Anterior cingulate cortex (tissue), 58 donors: ENCODE data around the gene CCDC57.
A peak's percentile ranks its signal among the peaks of the same experiment; 100 is the strongest.
"Not testable (repeated sequence)": the region's sequence is repeated elsewhere in the genome, so short reads cannot be mapped to it uniquely, and the experiment has no call there.

Experiments used
- DNase-seq, 58 donors: peaks; one replicate each; lab custom pipeline; 2025; lab: John Stamatoyannopoulos, UW

CCDC57 gene

DNA sequence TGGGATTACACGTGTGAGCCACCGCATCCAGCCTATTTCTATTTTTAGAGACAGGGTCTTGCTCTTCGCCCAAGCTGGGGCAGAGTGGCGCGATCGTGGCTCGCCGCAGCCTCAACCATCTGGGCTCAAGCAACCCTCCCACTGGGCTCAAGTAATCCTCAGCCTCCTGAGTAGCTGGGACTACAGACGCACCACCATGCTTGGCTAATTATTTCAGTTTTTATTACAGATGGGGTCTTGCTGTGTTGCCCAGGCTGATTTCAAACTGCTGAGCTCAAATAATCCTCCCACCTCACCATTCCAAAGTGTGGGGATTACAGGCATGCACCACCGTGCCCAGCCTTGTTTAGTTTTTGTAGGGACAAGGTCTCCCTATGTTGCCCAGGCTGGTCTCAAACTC is 53.8 kb downstream of the CCDC57 start:
- DNase-seq: no peak

DNA sequence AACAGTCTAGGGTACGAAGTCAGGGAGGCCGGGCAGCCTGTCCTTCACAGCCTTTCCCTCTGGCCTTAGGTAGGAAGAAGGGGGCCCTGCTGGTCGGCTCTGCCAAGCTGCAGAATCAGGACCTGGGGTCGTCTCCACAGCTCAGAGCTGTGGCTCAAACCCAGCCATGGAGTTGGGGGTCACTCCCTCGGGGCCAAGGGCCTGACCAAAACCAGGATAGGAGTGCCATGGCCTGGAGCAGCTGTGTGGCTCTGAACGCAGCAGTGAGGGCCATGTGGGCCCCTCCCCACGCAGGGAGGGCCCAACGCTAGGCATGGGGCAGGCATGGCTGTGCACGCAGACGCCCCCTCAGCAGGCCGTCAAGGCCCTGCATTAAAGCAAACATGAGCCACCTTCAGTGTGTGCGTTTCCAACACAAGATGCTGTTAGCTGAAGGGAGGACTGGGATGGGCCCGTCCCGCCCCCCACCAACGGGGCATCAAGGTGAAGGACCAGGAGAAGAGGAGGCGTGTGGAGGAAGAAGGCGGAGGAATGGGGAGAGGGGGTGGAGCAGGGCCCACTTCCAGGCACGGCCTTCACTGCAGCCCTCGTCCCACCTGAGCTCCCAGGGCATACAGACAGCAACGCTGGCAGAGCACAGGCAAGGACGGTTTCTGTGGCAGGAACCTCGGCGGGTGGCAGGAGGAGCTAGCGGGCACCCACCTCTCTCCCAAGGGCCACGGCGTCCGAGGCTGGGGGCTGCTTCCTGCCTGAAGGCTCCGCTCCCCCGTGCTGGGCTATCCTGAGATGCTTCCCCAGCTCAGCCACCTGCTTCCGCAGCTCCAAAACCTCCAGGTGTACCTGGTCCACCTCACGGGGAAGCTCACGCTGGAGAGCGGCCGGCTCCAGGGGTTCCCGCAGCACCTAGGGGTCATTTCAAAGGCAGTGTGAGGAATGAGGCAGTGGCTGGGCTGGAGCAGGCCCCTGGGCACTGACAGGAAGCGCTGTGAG is 55.3 kb downstream of the CCDC57 start:
- DNase-seq: no peak

DNA sequence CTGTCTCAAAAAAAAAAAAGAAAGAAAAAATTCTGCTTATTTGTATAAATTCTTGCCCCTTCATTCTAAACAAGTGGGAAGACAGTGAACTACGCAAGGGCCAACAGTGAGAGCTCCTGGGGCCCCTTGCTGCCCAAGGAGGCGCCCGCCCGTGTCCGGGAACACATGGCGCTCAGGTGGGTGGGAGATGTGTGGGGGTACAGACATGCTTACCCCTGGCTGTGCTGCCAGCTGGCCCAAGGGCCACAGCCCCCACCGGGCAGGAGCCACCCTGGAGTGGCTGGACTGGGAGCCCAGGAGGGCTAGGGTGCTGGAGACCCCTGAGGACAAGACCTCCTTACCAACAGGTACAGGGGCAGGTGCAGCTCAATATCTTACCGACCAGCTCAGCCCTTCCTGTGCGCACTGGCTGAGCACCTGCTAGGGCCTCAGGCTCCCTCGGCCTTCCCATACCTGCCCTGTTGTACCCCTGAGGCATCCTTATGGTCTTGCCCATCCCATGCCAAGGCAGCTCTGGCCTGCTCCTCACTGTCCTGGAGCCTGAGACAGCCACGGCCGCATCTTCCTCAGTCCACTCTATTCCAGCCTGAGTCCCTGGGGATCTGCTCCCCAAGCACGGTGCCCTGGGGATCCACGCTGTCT is 56.2 kb downstream of the CCDC57 start:
- DNase-seq: no peak

DNA sequence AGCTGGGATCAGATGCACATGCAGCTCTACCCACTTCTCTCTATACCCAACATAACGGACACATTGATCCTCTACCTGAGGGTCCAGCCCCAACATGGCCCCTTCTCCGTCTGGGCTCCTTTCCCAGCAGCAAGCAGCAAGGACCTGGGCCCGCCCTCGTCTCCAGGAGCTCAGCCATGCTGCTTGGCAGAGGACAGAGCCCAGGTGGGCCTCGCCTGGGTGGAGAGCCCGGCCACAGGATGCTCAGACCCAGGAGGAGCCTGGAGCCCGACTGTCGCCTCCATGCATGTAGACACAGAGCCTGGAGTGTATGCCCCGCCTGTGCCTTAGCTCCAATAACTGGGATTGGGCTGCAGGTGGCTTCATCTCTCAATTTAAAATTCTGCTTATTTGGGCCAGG is 57.0 kb downstream of the CCDC57 start:
- DNase-seq: no peak

DNA sequence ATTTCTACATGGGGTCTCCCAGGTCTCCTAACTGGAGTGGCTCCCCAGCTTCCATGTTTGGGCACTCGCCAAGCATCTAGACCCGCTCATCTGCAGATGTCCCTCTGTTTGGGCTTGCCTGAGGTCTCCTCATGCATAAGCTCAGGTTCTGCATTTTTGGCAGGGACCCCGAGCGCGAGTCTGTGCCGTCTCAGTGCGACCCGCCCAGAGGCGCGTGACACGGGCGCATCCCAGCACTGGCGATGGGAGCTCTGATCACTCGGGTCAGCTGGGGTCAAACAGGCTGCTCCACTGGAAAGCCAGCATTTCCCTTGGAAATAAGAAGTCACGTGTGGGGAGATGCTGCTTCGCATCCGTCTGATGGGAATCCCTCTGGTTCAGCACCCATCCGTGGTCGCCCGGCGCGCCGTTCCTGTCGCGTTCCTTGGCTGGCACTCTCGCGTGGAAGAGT is 57.7 kb downstream of the CCDC57 start:
- DNase-seq: no peak

DNA sequence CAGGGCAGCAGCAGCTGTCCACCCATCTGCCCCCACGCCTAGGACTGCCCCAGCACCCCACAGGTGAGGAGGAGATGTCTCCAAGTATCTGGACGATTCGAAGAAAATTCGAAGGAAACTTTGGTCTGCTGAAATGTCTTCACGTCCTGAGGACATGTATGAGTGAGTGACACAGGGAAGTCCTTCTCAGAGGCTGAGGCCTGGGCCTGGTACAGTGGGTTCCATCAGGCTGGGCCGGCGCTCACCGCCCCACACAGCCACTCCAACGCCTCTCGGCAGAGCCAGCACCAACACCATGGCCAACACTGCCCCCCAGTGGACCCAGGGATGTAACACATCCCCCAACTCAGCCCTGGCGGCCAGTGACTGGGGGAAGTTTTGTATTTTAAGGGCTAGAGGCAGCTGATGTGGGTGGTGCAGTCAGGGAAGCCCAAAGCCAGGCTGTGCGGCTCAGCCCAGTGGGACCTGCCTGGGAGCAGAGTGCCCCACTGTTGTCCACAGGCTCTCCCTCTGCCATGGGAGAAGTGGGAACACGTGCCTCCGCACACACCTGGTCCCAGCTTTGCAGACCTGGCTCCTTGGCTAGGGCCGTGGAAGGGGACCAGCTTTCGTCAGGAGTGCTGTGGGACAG is 58.8 kb downstream of the CCDC57 start:
- DNase-seq: peak in 56 of 58 donors; percentile 6 to 81 (median 57)

DNA sequence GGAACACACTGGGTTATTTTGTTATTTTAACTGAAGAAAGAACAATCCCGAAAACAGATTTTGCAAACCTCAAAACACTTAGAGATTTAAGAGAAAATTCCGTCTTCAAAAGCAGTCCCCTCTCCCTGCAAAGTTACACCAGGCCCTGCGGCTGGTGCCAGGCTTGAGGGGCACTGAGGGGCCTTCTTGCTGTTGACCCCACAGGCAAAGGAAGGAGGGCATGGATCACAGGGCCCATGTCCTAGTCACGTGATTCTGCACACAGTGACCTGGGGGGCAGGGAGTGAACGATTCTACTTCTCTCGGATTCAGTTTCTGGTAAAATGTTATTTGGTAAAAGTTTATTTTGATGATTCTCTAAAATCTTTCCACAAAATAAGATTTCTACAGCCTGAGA is 59.3 kb downstream of the CCDC57 start:
- no peak for DNase-seq

DNA sequence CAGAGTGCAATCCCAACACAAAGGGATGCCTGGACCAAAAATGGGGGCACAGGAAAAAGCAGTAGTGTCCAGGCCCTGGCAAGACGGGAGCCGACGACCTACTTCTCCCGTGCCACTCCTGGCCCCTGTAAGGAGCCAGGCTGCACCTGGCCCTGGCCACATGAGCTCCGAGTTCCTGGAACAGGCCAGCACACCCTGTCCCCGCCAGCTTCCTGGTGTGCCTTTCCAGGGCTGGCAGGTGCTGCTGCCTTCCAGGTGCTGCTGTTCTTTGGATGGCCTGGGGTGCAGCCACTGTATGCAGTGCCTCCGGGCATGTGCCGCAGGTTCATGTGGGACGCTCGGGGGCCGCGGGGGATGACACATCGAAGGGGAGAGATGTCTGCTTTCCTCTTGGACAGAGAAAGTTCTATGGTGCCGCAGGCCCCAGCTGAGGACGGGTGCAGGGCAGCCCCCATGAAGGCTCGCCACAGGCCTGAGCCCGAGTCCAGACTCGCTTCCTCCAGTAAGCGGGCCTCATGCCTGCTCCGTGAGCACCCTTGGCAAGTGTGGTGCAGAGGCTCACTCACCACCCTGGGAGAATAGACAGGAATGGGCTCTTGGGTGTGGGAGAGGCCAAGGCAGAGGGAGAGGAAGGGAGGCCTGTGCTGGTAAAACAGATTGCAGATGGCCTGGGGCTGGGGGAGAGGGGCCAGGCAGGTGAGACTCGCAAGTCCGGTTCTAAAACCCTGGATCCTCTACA is 59.9 kb downstream of the CCDC57 start:
- no peak for DNase-seq

DNA sequence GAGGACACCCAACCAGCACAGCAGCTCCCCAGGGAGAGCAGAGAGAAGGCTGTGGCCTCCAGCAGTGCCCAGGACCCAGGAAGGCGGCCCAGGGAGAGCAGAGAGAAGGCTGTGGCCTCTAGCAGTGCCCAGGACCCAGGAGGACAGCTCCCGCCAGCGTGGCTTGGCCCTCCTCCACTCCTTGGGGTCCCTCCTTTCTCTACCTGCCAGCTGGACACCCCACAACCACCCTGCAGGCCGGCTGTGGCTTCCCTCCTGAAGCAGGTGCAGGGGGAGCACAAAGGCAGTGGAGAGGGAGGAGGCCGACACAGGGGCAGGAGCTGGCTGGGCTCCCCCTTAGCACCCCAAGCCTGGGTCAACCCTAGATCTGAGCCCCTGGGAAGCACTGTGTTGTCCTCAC is 60.5 kb downstream of the CCDC57 start:
- DNase-seq: no peak

DNA sequence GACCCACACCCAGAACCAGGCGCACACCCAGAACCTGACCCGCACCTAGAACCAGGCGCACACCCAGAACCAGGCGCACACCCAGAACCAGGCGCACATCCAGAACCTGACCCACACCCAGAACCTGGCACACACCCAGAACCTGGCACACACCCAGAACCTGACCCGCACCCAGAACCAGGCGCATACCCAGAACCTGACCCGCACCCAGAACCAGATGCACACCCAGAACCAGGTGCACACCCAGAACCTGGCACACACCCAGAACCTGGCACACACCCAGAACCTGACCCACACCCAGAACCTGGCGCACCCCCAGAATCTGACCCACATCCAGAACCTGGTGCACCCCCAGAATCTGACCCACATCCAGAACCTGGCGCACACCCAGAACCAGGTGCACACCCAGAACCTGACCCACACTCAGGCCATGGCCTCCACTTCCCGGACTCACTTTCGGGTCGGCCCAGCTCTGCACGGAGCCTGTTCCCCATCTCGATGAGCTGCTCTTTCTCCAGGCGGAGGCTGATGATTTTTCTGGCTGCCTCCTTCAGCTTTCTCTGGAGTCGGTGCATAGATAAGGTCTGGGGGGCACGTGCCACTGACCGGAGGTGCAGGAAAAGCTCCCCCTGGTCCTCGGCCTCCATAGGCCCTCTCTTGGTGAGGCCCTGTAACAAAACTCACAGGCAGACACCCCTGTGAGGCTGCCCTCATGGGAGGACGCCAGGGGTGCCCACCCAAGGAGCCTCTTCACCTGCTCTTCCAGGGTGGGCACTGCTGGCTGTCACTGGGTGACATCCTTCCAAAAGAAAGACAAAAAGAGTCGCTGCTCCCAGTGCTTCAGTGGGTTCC is 61.3 kb downstream of the CCDC57 start:
- peak in 2 of 58 donors; percentile 29 to 52 for DNase-seq

DNA sequence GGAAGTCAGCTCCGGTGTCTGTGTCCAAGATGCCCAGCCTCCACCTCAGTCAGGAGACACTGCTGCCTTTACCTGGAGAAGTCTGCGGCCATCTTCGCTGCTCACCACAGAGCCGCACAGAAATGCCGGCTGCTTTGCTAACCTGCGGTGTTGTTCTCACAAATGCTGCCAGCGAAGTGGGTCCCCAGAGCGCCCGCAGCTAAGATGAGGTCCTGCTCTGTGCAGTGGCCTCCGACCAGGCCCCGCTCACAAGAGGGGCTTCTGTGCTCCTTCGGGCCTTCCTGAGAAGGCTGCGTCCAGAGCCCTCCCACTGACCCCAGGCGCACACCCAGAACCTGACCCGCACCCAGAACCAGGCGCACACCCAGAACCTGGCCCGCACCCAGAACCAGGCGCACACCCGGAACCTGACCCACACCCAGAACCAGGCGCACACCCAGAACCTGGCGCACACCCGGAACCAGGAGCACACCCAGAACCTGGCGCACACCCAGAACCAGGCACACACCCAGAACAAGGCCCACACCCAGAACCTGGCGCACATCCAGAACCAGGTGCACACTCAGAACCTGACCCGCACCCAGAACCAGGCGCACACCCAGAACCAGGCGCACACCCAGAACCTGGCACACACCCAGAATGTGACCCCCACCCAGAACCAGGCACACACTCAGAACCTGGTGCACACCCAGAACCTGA is 63.1 kb downstream of the CCDC57 start:
- no peak for DNase-seq

DNA sequence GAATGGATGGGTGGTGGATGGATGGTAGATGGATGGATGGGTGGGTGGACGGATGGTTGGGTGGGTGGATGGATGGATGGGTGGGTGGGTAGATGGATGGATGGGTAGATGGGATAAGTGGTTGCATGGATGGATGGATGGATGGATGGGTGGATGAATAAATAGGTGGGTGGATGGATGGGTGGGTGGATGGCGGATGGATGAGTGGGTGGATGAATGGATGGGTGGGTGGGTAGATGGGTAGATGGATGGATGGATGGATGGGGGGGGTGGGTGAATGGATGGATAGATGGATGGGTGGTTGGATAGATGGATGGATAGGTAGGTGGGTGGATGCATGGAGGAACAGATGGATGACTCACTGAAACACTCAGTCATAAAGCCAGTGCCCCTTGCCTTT is 63.6 kb downstream of the CCDC57 start:
- no peak for DNase-seq

DNA sequence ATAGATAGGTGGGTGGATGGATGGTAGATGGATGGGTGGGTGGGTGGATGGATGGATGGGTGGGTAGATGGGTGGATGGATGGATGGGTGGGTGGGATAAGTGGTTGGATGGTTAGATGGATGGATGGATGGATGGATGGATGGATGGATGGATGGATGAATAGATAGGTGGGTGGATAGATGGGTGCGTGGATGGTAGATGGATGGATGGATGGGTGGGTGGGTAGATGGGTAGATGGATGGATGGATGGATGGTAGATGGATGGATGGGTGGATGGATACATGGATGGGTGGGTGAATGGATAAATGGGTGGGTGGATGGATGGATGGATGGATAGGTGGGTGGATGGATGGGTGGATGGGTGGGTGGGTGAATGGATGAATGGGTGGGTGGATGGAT is 64.6 kb downstream of the CCDC57 start:
- no peak for DNase-seq

DNA sequence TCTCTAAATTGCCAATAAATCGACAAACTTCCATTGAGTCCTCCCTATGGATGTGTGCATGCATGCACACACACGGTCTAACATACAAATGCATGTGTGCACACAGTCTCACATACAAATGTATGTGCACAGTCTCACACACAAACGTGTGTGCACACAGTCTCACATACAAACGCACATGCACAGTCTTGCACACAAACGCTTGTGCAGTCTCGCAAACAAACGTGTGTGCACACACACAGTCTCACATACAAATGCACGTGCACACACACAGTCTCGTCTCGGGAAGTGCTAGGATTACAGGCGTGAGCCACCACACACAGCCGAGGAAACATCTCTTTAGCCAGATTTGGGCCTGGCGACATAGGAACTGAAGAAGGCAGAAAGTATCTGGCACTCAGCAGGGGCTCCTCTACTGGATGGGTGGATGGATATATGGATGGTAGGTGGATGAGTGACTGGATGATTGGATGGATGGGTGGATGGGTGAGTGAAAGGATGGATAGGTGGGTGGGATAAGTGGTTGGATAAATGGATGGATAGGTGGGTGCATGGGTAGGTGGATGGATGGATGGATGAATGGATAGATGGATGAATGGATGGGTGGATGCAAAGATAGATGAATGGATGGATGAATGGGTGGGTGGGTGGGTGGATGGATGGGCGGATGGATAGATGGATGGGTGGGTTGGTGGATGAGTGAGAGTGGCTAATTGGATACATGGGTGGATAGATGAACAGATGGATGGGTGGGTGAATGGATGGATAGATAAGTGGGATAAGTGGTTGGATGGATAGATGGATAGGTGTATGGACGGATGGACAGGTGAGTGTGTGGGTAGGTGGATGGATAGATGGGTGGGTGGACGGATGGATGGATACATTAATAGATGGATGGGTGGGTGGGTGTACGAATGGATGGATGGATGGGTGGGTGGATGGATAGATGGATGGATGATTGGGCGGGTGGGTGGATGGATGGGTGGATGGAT is 65.7 kb downstream of the CCDC57 start:
- DNase-seq: no peak

DNA sequence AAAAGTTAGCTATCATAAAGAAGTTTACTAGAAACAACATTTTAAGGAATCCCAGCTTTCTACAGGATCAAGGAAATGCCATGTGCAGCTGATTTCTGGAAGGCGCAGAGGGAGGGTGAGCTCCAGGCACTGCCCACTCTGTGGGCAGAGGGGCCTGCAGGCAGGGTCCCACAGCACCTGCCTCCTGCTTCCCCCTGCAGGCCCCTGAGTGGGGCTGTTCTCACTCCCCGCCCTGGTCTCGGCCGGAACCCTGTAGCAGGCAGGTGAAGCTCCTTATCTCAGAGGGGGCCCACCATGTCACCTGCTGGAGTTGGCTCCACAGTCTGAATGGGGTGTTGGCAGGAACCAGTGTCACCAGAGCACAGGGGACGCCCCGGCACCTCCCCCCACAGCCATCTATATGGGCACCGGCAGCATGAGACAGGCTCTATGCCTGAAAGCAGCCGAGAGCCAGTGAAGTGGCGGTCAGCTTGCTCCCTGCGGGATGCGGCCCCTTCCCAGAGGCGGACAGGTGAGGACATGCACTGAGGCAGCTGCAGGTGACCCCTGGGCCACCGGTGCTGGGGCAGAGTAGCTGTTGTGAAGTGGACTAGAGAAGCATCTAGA is 67.0 kb downstream of the CCDC57 start:
- no peak for DNase-seq

DNA sequence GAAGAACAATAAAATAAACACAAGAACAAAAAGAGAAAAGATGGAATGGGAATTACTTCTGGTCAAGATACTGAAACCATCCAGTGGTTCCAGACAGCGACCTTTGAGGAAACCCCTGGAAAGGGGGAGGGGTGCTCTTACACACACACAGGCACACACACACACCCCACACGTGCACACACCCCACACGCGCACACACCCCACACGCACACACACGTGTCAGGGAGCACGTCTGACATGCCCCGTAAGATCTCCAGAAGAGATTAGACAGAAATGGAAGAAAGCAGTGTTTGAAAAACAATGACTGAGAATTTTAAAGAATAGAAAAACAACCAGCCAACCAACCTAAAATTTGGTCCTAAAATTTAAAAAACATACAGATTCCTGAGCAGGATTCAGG is 69.3 kb downstream of the CCDC57 start:
- no peak for DNase-seq

DNA sequence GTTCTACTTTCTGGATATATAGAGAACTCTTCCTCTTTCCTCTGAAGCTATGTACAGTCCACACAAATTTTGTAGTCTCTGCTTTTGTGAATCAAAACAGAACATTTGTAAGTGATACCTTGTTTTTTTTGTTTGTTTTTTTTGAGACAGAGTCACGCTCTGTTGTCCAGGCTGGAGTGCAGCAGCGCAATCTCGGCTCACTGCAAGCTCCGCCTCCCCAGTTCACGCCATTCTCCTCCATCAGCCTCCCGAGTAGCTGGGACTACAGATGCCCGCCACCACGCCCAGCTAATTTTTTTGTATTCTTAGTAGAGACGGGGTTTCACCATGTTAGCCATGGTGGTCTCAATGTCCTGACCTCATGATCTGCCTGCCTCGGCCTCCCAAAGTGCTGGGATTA is 72.7 kb downstream of the CCDC57 start:
- DNase-seq: not testable (repeated sequence)
